H1 (cell line): ENCODE measurements around the gene LARP1. TPM values are rescaled to one million over a fixed set of nuclear protein-coding genes. Genes with fewer than 3 reads are reported as not detected.

Experiments used
- CTCF ChIA-PET: fragments of 300-600 bp; sonication (Branson Sonifier 250); formaldehyde crosslinking; loops from one replicate; lab custom pipeline; 2021; ENCODE audit not compliant: partially characterized antibody; lab: Charles Lee
- POLR2A ChIA-PET: fragments of 300-600 bp; sonication (Branson Sonifier 250); formaldehyde crosslinking; loops from one replicate; lab custom pipeline; 2021; ENCODE audit warnings: inconsistent platforms; ENCODE audit not compliant: partially characterized antibody; lab: Charles Lee
- DNase-seq, 2 experiments: peaks; one replicate each; pipeline versions ENCODE4 v3.0.0 to v3.0.0-alpha.2; 2010 to 2022; ENCODE audit warnings: low spot score in 2 of 2, low read depth in 1 of 2, mixed read lengths in 1 of 2
- FAIRE-seq: peaks from 2 replicates; lab custom pipeline; 2011; peaks lifted over from hg19 to GRCh38; lab: Jason Lieb, UNC
- H2AFZ ChIP-seq: 2 replicates; pipeline ENCODE4 v1.8.1; 2012; ENCODE audit warnings: low read length, inconsistent platforms
- H2AK5ac ChIP-seq: 2 replicates; pipeline ENCODE4 v1.6.1; 2013; ENCODE audit warnings: low read depth, low read length
- H2BK120ac ChIP-seq: replicated peaks from 2 replicates; pipeline ENCODE3; 2013; ENCODE audit warnings: low read depth, low read length, inconsistent platforms
- H2BK12ac ChIP-seq: 2 replicates; pipeline ENCODE4 v1.6.1; 2013; ENCODE audit warnings: low read depth, low read length
- H2BK15ac ChIP-seq: 2 replicates; pipeline ENCODE4 v1.6.1; 2013; ENCODE audit warnings: low read length
- H2BK20ac ChIP-seq: 2 replicates; pipeline ENCODE4 v1.6.1; 2013; ENCODE audit warnings: low read length
- H2BK5ac ChIP-seq: 2 replicates; pipeline ENCODE4 v1.6.1; 2013; ENCODE audit warnings: low read depth, low read length
- H3K14ac ChIP-seq: 2 replicates; pipeline ENCODE4 v1.6.1; 2013; ENCODE audit warnings: inconsistent platforms; ENCODE audit not compliant: insufficient read length
- H3K18ac ChIP-seq: 2 replicates; pipeline ENCODE4 v1.6.1; 2013; ENCODE audit warnings: low read length; ENCODE audit errors: extremely low read depth
- H3K23ac ChIP-seq: 2 replicates; pipeline ENCODE4 v1.6.1; 2013; ENCODE audit warnings: inconsistent platforms; ENCODE audit not compliant: insufficient read length
- H3K23me2 ChIP-seq: 2 replicates; pipeline ENCODE4 v1.6.1; 2013; ENCODE audit warnings: low read depth, low read length
- H3K27ac ChIP-seq: 2 replicates; pipeline ENCODE4 v1.6.1; 2011; ENCODE audit warnings: low read depth, low read length, inconsistent platforms
- H3K27me3 ChIP-seq, 4 experiments: replicated peaks in 1 of 4; 1 replicate in 1 of 4; 2 replicates in 3 of 4; pipeline versions ENCODE4 v1.6.1 to v1.8.1; 2011 to 2013; ENCODE audit warnings: low read length in 3 of 4, mild to moderate bottlenecking in 3 of 4, inconsistent platforms in 2 of 4, mixed read lengths in 2 of 4, moderate library complexity in 1 of 4; ENCODE audit not compliant: control insufficient read depth in 3 of 4, insufficient read depth in 3 of 4; ENCODE audit errors: extremely low read depth in 1 of 4
- H3K36me3 ChIP-seq, 4 experiments: 2 replicates each; pipeline versions ENCODE4 v1.6.1 to v1.8.1; 2011 to 2013; ENCODE audit warnings: mild to moderate bottlenecking in 4 of 4, low read length in 3 of 4, moderate library complexity in 2 of 4, control low read depth in 1 of 4, inconsistent platforms in 1 of 4; ENCODE audit not compliant: insufficient read depth in 4 of 4, control insufficient read depth in 2 of 4
- H3K4ac ChIP-seq: replicated peaks from 2 replicates; pipeline ENCODE3; 2013; ENCODE audit warnings: low read length, low read depth, mixed read lengths, inconsistent platforms; ENCODE audit not compliant: insufficient read length
- H3K4me1 ChIP-seq, 4 experiments: replicated peaks in 1 of 4; 1 replicate in 1 of 4; 2 replicates in 3 of 4; pipeline versions ENCODE4 v1.6.1 to v1.8.1; 2011 to 2013; ENCODE audit warnings: low read length in 3 of 4, inconsistent platforms in 2 of 4, mixed read lengths in 1 of 4; ENCODE audit not compliant: insufficient read depth in 4 of 4, control insufficient read depth in 3 of 4
- H3K4me2 ChIP-seq, 2 experiments: 2 replicates each; pipeline versions ENCODE4 v1.6.1 to v1.8.1; 2011 to 2013; ENCODE audit warnings: low read depth in 2 of 2, low read length in 2 of 2, control low read depth in 1 of 2, inconsistent platforms in 1 of 2, mild to moderate bottlenecking in 1 of 2; ENCODE audit not compliant: insufficient read depth in 1 of 2
- H3K4me3 ChIP-seq, 4 experiments: fragments of 200-600, 300-600 bp in 1 of 4; sonication (generic), shearing (Covaris generic), sonication (Bioruptor Twin) in 1 of 4; 2 replicates each; pipeline versions ENCODE4 v1.5.1 to v1.8.1; 2011 to 2016; ENCODE audit warnings: low read length in 4 of 4, low read depth in 3 of 4, control low read depth in 2 of 4, inconsistent platforms in 2 of 4, mild to moderate bottlenecking in 2 of 4, mixed read lengths in 1 of 4, moderate library complexity in 1 of 4; ENCODE audit not compliant: insufficient read depth in 2 of 4; ENCODE audit errors: extremely low read depth in 1 of 4
- H3K56ac ChIP-seq: replicated peaks from 2 replicates; pipeline ENCODE3; 2013; ENCODE audit warnings: low read depth, mild to moderate bottlenecking, mixed read lengths, low read length, inconsistent platforms; ENCODE audit not compliant: insufficient read length
- H3K79me1 ChIP-seq: 2 replicates; pipeline ENCODE4 v1.6.1; 2013; ENCODE audit warnings: low read depth, low read length, control low read depth
- H3K79me2 ChIP-seq, 2 experiments: 2 replicates each; pipeline versions ENCODE4 v1.6.1 to v1.8.1; 2012 to 2013; ENCODE audit warnings: low read length in 2 of 2, mild to moderate bottlenecking in 2 of 2, inconsistent platforms in 1 of 2; ENCODE audit not compliant: insufficient read depth in 2 of 2, control insufficient read depth in 1 of 2
- H3K9ac ChIP-seq, 4 experiments: replicated peaks in 1 of 4; 1 replicate in 1 of 4; 2 replicates in 3 of 4; pipeline versions ENCODE4 v1.6.1 to v1.8.1; 2011 to 2013; ENCODE audit warnings: low read depth in 3 of 4, low read length in 3 of 4, control low read depth in 2 of 4, mild to moderate bottlenecking in 2 of 4, moderate library complexity in 2 of 4, inconsistent platforms in 1 of 4; ENCODE audit errors: extremely low read depth in 1 of 4
- H3K9me3 ChIP-seq, 2 experiments: 2 replicates each; pipeline versions ENCODE4 v1.6.1 to v1.8.1; 2012 to 2013; ENCODE audit warnings: mild to moderate bottlenecking in 2 of 2, moderate library complexity in 2 of 2, control low read depth in 1 of 2, inconsistent platforms in 1 of 2, low read depth in 1 of 2, low read length in 1 of 2, mixed read lengths in 1 of 2; ENCODE audit not compliant: insufficient read depth in 2 of 2
- H4K20me1 ChIP-seq, 2 experiments: replicated peaks in 1 of 2; 2 replicates each; pipeline versions ENCODE3 to v1.8.1; 2011 to 2013; ENCODE audit warnings: inconsistent platforms in 2 of 2, low read length in 2 of 2, mild to moderate bottlenecking in 1 of 2; ENCODE audit not compliant: insufficient read depth in 2 of 2, control insufficient read depth in 1 of 2
- H4K5ac ChIP-seq: 2 replicates; pipeline ENCODE4 v1.6.1; 2013; ENCODE audit warnings: low read length, low read depth, mixed read lengths, inconsistent platforms; ENCODE audit not compliant: insufficient read length
- H4K8ac ChIP-seq: 2 replicates; pipeline ENCODE4 v1.8.0; 2013; ENCODE audit warnings: mild to moderate bottlenecking, moderate library complexity, low read length, inconsistent platforms; ENCODE audit not compliant: insufficient read depth; ENCODE audit errors: extremely low read depth
- H4K91ac ChIP-seq: replicated peaks from 2 replicates; pipeline ENCODE3; 2013; ENCODE audit warnings: low read length, mixed read lengths, inconsistent platforms; ENCODE audit not compliant: insufficient read length
- CBX5 ChIP-seq: fragments of 300-800, 300-1000 bp; sonication (generic); IDR thresholded peaks from 2 replicates; pipeline ENCODE4 v1.7.1; 2016; ENCODE audit warnings: antibody characterized with exemption, low read length, low read depth
- JUND ChIP-seq: IDR thresholded peaks from 2 replicates; pipeline ENCODE4 v1.6.1; 2011; ENCODE audit warnings: mild to moderate bottlenecking, improper control_type of control experiment, low read length
- KDM1A ChIP-seq: fragments of 200-600, 300-600 bp; sonication (generic); IDR thresholded peaks from 2 replicates; pipeline ENCODE4 v1.7.1; 2016; ENCODE audit warnings: mild to moderate bottlenecking, low read length, borderline replicate concordance
- MAFK ChIP-seq: IDR thresholded peaks from 2 replicates; pipeline ENCODE4 v1.6.1; 2012; ENCODE audit warnings: low read depth, mild to moderate bottlenecking, improper control_type of control experiment, low read length
- MAX ChIP-seq: IDR thresholded peaks from 2 replicates; pipeline ENCODE4 v1.6.1; 2012; ENCODE audit warnings: inconsistent platforms
- NANOG ChIP-seq: IDR thresholded peaks from 2 replicates; pipeline ENCODE4 v1.6.1; 2011; ENCODE audit warnings: low read length, low read depth, mild to moderate bottlenecking, inconsistent platforms; ENCODE audit not compliant: insufficient read depth, poor library complexity, severe bottlenecking
- POLR2A ChIP-seq, 2 experiments: IDR thresholded peaks; 1 replicate in 1 of 2; 2 replicates in 1 of 2; pipeline ENCODE4 v1.6.1; 2011; ENCODE audit warnings: low read depth in 2 of 2, low read length in 2 of 2, mild to moderate bottlenecking in 2 of 2; ENCODE audit errors: control extremely low read depth in 1 of 2
- RFX5 ChIP-seq: IDR thresholded peaks from 2 replicates; pipeline ENCODE4 v1.6.1; 2011; ENCODE audit warnings: low read depth, low read length, improper control_type of control experiment, borderline replicate concordance
- SIX5 ChIP-seq: IDR thresholded peaks from 2 replicates; pipeline ENCODE4 v1.6.1; 2011; ENCODE audit warnings: mild to moderate bottlenecking, low read depth, low read length
- SP4 ChIP-seq: IDR thresholded peaks from 2 replicates; pipeline ENCODE4 v1.6.1; 2012; ENCODE audit warnings: low read length, inconsistent platforms
- SRF ChIP-seq: IDR thresholded peaks from 2 replicates; pipeline ENCODE4 v1.6.1; 2011; ENCODE audit warnings: mild to moderate bottlenecking, low read depth, low read length, moderate library complexity
- WGBS, 2 experiments: shearing (Covaris generic) in 1 of 2; methylation state at CpG; one replicate each; pipeline versions ENCODE4 v1.1.6 to v1.1.7; 2013 to 2015; ENCODE audit warnings: low lambda C conversion rate in 2 of 2, mixed read lengths in 2 of 2, inconsistent platforms in 1 of 2, low coverage in 1 of 2, missing lambda C conversion rate in 1 of 2; ENCODE audit not compliant: insufficient replicate concordance in 2 of 2, insufficient coverage in 1 of 2, insufficient read length in 1 of 2; ENCODE audit errors: extremely low coverage in 1 of 2, missing lambda C conversion rate in 1 of 2; 5-methylcytosine and 5-hydroxymethylcytosine counted together
- polyA plus RNA-seq, 7 experiments: library from polyadenylated mRNA; depleted of rRNA in 3 of 7; stranded (reverse) in 5 of 7; unstranded in 2 of 7; fragments of >200 nt in 5 of 7; fragments of 200-250 nt in 2 of 7; gene quantifications; 1 replicate in 5 of 7; 2 replicates in 1 of 7; 4 replicates in 1 of 7; pipeline versions ENCODE4 v1.2.1 to v1.2.3, GENCODE V29; 2011 to 2013; ENCODE audit warnings: missing spikeins in 2 of 7, mixed read lengths in 2 of 7
- total RNA-seq: library from RNA; stranded (reverse); fragmentation: NEBNext Ultra II Directional; extraction: Animal tissue kit (Norgen Biotek cat#: 25700); gene quantifications from 2 replicates; pipeline ENCODE4 v1.2.1, GENCODE V29; 2021

LARP1 gene
- total and polyA plus RNA-seq, 2 of the 8 experiments (the other 6 are each of a cell fraction or from before 2014, with no cell fraction given) = 106 to 422 TPM

- no peak for DNase-seq
- no peak overlapping the region for H2AK5ac ChIP-seq
- H3K79me1 ChIP-seq = no peaks in the 10 kb centered on the region; the same call in none of the 2 replicates
- H3K9me3 ChIP-seq = no peaks in the 10 kb centered on the region
- WGBS, 2 experiments = 79% methylated on average over 1 of the region's 1 CpG; no CpG with 5 or more reads in 1 of the 2 experiments
- H3K27me3 ChIP-seq = no peaks in the 10 kb centered on the region
- H3K27ac ChIP-seq = no peak overlapping the region
- H3K23ac ChIP-seq = no peak overlapping the region
- FAIRE-seq = no peak
- no peak overlapping the region for H4K8ac ChIP-seq
- no peaks in the 10 kb centered on the region for H3K79me2 ChIP-seq
- no peaks in the 10 kb centered on the region for H3K23me2 ChIP-seq
- ChIA-PET CTCF (interaction anchor here (0.6 to 1.2 kb wide), 5 partner anchors 35 to 555 kb away, joined by 3 to 6 read pairs (median 3); partner anchors contain the start of gene GALNT10), POLR2A (interaction anchor here (1.8 kb wide), 1 partner anchor 8 kb away, joined by 4 read pairs; no protein-coding TSS in a partner anchor)
- H2BK12ac ChIP-seq = no peak overlapping the region
- H3K56ac ChIP-seq = no peak overlapping the region
- no peak overlapping the region for H2BK120ac ChIP-seq
- H3K4me1 ChIP-seq = peaks cover 0 to 6% (median 5%) of the 10 kb centered on the region in 4 experiments; a peak in 5 of 7 replicates
- H3K36me3 ChIP-seq = no peaks in the 10 kb centered on the region
- no peak overlapping the region for H4K91ac ChIP-seq
- H2BK5ac ChIP-seq = no peak overlapping the region
- H4K20me1 ChIP-seq = no peaks in the 10 kb centered on the region
- no peak overlapping the region for H2BK20ac ChIP-seq
- no peak overlapping the region for H3K9ac ChIP-seq
- H4K5ac ChIP-seq = no peak overlapping the region
- H3K4me2 ChIP-seq = no peak overlapping the region
- no peak overlapping the region for H3K14ac ChIP-seq
- no peak overlapping the region for H2BK15ac ChIP-seq
- H3K4ac ChIP-seq = no peak overlapping the region
- H3K4me3 ChIP-seq = no peak overlapping the region
- no peak overlapping the region for H3K18ac ChIP-seq
- H2AFZ ChIP-seq = no peak overlapping the region
- TF ChIP-seq SP4 = no peak
- no peak for TF ChIP-seq JUND
- TF ChIP-seq KDM1A = no peak
- TF ChIP-seq MAFK = no peak
- TF ChIP-seq NANOG = no peak
- no peak for TF ChIP-seq SRF
- no peak for TF ChIP-seq SIX5
- TF ChIP-seq CBX5 = no peak
- no peak for TF ChIP-seq RFX5
- no peak for TF ChIP-seq MAX
- no peak for TF ChIP-seq POLR2A (IDR thresholded peaks at IDR 0.05; ENCODE audit: control extremely low read depth in 1 of 2, low read depth in 2 of 2, low read length in 2 of 2)
These were observed 9.8 kb upstream of the LARP1 start for GRCh38 chr5:154745349-154745748.
